ENCODE data around the gene RYR1.

- TF ChIP-seq EZH2phosphoT487 (conservative IDR thresholded peaks at IDR 0.05; ENCODE audit: low read length) = no peak
- TF ChIP-seq CTCF (IDR thresholded peaks at IDR 0.05; ENCODE audit: insufficient read depth, low read length, poor library complexity, severe bottlenecking) = no peak
Measured at GRCh38 chr19:38437917-38438316, 4.4 kb downstream of the RYR1 start.

Data from SU-DHL-6 (cell line).